Neural cell (in vitro differentiated cells): Measurements from ENCODE around the gene ASTL. TPM values are rescaled to one million over a fixed set of nuclear protein-coding genes. Genes with fewer than 3 reads are reported as not detected.

ENCODE experiments used
- H2AFZ ChIP-seq: fragments of 200-600, 300-800 bp; sonication (generic), shearing (Covaris generic); 2 replicates; pipeline ENCODE4 v1.6.0; 2014; ENCODE audit warnings: low read depth, mild to moderate bottlenecking, antibody characterized with exemption, low read length, moderate library complexity
- H3F3A ChIP-seq: fragments of 200-600 bp; shearing (Covaris generic); 2 replicates; pipeline ENCODE4 v1.6.1; 2016; ENCODE audit warnings: mild to moderate bottlenecking, moderate library complexity, mixed read lengths, antibody characterized with exemption, low read length; ENCODE audit not compliant: insufficient read depth, poor library complexity, severe bottlenecking
- H3K27ac ChIP-seq: fragments of 200-600, 300-800 bp; sonication (generic), shearing (Covaris generic); 2 replicates; pipeline ENCODE4 v1.5.1; 2014; ENCODE audit warnings: mild to moderate bottlenecking, low read length, moderate library complexity
- H3K27me3 ChIP-seq: fragments of 300-800, 200-600 bp; sonication (generic), shearing (Covaris generic); 2 replicates; pipeline ENCODE4 v1.6.0; 2014; ENCODE audit warnings: mild to moderate bottlenecking, low read depth, low read length, moderate library complexity; ENCODE audit not compliant: insufficient read depth
- H3K36me3 ChIP-seq: fragments of 300-800, 200-600 bp; sonication (generic), shearing (Covaris generic); 2 replicates; pipeline ENCODE4 v1.5.1; 2014; ENCODE audit warnings: mild to moderate bottlenecking, antibody characterized with exemption, low read length, moderate library complexity; ENCODE audit not compliant: insufficient read depth
- H3K4me2 ChIP-seq: fragments of 300-800, 200-600 bp; sonication (generic), shearing (Covaris generic); 2 replicates; pipeline ENCODE4 v1.6.0; 2014; ENCODE audit warnings: mild to moderate bottlenecking, low read length
- H3K4me3 ChIP-seq: fragments of 300-800, 200-600 bp; sonication (generic), shearing (Covaris generic); 2 replicates; pipeline ENCODE4 v1.5.1; 2014; ENCODE audit warnings: mild to moderate bottlenecking, low read length, moderate library complexity
- H3K79me2 ChIP-seq: fragments of 200-600 bp; shearing (Covaris generic); replicated peaks from 2 replicates; pipeline ENCODE4 v1.6.0; 2014; ENCODE audit warnings: mild to moderate bottlenecking, low read length, moderate library complexity; ENCODE audit not compliant: insufficient read depth
- H3K9ac ChIP-seq: fragments of 300-800, 200-600 bp; sonication (generic), shearing (Covaris generic); 2 replicates; pipeline ENCODE4 v1.6.1; 2016; ENCODE audit warnings: mild to moderate bottlenecking, low read length, mixed read lengths
- H3K9me2 ChIP-seq: fragments of 200-600 bp; shearing (Covaris generic); 2 replicates; pipeline ENCODE4 v1.6.1; 2016; ENCODE audit warnings: mild to moderate bottlenecking, low read length, mixed read lengths; ENCODE audit not compliant: insufficient read depth
- H3K9me3 ChIP-seq: fragments of 200-600, 300-800 bp; sonication (generic), shearing (Covaris generic); 2 replicates; pipeline ENCODE4 v1.6.1; 2016; ENCODE audit warnings: mild to moderate bottlenecking, mixed run types, low read length, moderate library complexity, mixed read lengths
- H4K20me1 ChIP-seq: fragments of 200-600 bp; shearing (Covaris generic); 2 replicates; pipeline ENCODE4 v1.6.1; 2016; ENCODE audit warnings: mild to moderate bottlenecking, mixed run types; ENCODE audit not compliant: insufficient read depth
- EP300 ChIP-seq: fragments of 450-650 bp; conservative IDR thresholded peaks from 2 replicates; pipeline ENCODE4 v1.6.1; 2014; ENCODE audit warnings: antibody characterized with exemption, mild to moderate bottlenecking, moderate library complexity; ENCODE audit not compliant: poor library complexity, severe bottlenecking
- EZH2 ChIP-seq: fragments of 200-600, 300-800 bp; shearing (Covaris generic), sonication (generic); IDR thresholded peaks from 2 replicates; pipeline ENCODE4 v1.6.1; 2014; ENCODE audit warnings: antibody characterized with exemption, low read length, borderline replicate concordance, mild to moderate bottlenecking; ENCODE audit not compliant: insufficient read depth, poor library complexity, severe bottlenecking
- MXI1 ChIP-seq: fragments of 450-650 bp; conservative IDR thresholded peaks from 2 replicates; pipeline ENCODE4 v1.6.1; 2014; ENCODE audit warnings: antibody characterized with exemption, mild to moderate bottlenecking; ENCODE audit not compliant: poor library complexity, severe bottlenecking
- POLR2AphosphoS5 ChIP-seq: IDR thresholded peaks from 2 replicates; pipeline ENCODE4 v1.6.1; 2012
- RAD21 ChIP-seq: fragments of 450-650 bp; conservative IDR thresholded peaks from 2 replicates; pipeline ENCODE4 v1.6.1; 2014; ENCODE audit warnings: antibody characterized with exemption, mild to moderate bottlenecking, moderate library complexity
- REST ChIP-seq: IDR thresholded peaks from 2 replicates; pipeline ENCODE4 v1.6.1; 2012; ENCODE audit warnings: borderline replicate concordance
- SMC3 ChIP-seq: fragments of 450-650 bp; conservative IDR thresholded peaks from 2 replicates; pipeline ENCODE4 v1.6.1; 2014; ENCODE audit warnings: antibody characterized with exemption, mild to moderate bottlenecking, moderate library complexity; ENCODE audit not compliant: poor library complexity
- TAF1 ChIP-seq: IDR thresholded peaks from 2 replicates; pipeline ENCODE4 v1.6.1; 2012; ENCODE audit warnings: low read depth
- polyA plus RNA-seq: library from polyadenylated mRNA; depleted of rRNA; stranded (reverse); fragments of >200 nt; gene quantifications from 2 replicates; pipeline ENCODE4 v1.2.3, GENCODE V29; 2014
- TF ChIP-seq, protein P1 (sequence below): fragments of 450-650 bp; IDR thresholded peaks from 2 replicates; pipeline ENCODE4 v1.5.1; 2014; ENCODE audit warnings: antibody characterized with exemption, mild to moderate bottlenecking, moderate library complexity; ENCODE audit not compliant: poor library complexity, severe bottlenecking

ASTL gene
- polyA plus RNA-seq, 1 donor from 2014 or later: not detected

DNA sequence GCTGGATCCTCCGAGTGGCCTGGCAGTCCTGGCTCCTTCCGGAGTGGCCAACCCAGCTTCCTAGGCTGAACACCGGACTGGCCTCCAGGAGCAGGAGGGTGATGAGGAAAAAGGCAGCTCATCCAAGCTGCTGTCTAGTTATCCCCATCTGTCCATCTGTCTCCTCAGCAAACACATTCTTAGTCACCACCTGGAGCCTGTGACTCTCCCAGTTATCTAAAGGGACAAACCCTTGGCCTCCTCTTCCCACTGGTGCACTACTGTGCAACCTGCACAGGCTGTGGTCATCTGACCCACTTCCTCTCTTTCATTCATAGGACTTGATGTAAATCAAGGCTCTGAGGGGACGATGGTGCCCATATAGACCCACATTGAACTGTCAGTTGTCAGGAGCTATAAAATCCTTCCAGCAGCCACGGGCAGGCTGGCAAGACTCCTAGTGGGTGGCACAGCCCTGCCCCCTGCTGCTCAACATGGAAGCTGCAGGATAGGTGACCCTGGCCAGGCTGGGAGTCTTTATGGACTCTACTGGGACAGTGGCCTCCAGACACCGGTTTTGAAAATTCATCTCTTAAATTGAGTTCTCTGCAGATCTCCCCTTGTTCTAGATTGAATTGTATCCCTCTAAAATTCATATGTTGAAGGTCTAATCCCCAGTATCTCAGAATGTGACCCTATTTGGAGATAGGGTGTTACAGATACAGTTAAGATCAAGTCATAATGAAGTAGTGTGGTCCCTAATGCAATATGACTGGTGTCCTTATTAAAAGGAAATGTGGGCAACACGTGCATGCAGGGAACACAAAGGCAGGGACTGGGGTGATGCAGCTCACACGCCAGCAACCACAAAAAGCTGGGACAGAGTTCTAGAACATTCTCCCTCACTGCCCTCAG is 36.2 kb upstream of the ASTL start:
- no peaks in the 10 kb centered on the region for H3K9me2 ChIP-seq
- no peak overlapping the region for H3K4me2 ChIP-seq
- H3K9ac ChIP-seq: no peak overlapping the region
- H3K4me3 ChIP-seq: no peak overlapping the region
- TF ChIP-seq, protein P1, sequence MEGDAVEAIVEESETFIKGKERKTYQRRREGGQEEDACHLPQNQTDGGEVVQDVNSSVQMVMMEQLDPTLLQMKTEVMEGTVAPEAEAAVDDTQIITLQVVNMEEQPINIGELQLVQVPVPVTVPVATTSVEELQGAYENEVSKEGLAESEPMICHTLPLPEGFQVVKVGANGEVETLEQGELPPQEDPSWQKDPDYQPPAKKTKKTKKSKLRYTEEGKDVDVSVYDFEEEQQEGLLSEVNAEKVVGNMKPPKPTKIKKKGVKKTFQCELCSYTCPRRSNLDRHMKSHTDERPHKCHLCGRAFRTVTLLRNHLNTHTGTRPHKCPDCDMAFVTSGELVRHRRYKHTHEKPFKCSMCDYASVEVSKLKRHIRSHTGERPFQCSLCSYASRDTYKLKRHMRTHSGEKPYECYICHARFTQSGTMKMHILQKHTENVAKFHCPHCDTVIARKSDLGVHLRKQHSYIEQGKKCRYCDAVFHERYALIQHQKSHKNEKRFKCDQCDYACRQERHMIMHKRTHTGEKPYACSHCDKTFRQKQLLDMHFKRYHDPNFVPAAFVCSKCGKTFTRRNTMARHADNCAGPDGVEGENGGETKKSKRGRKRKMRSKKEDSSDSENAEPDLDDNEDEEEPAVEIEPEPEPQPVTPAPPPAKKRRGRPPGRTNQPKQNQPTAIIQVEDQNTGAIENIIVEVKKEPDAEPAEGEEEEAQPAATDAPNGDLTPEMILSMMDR: peak; percentile 85
- TF ChIP-seq EZH2 (no peak), RAD21 (peak; percentile 85), SMC3 (peak; percentile 92), REST (no peak), MXI1 (no peak)
- H3K27ac ChIP-seq: no peak overlapping the region
- no peaks in the 10 kb centered on the region for H3K36me3 ChIP-seq
- no peak overlapping the region for H2AFZ ChIP-seq
- no peaks in the 10 kb centered on the region for H3K27me3 ChIP-seq
- H3K79me2 ChIP-seq: no peaks in the 10 kb centered on the region
- H4K20me1 ChIP-seq: no peaks in the 10 kb centered on the region
- H3F3A ChIP-seq: no peaks in the 10 kb centered on the region
- H3K9me3 ChIP-seq: no peaks in the 10 kb centered on the region

- no peaks in the 10 kb centered on the region for H3K79me2 ChIP-seq
- H3K4me3 ChIP-seq: no peak overlapping the region
- H3K9me2 ChIP-seq: no peaks in the 10 kb centered on the region
- H2AFZ ChIP-seq: no peak overlapping the region
- H3K27me3 ChIP-seq: no peaks in the 10 kb centered on the region
- H3K9me3 ChIP-seq: no peaks in the 10 kb centered on the region
- no peak overlapping the region for H3K4me2 ChIP-seq
- H3K9ac ChIP-seq: no peak overlapping the region
- TF ChIP-seq EP300 (no peak), EZH2 (no peak), POLR2AphosphoS5 (no peak), REST (no peak), SMC3 (no peak), MXI1 (no peak), RAD21 (no peak), TAF1 (no peak)
- TF ChIP-seq, protein P1: no peak
- H3K36me3 ChIP-seq: no peaks in the 10 kb centered on the region
- no peaks in the 10 kb centered on the region for H4K20me1 ChIP-seq
- no peak overlapping the region for H3K27ac ChIP-seq
- no peaks in the 10 kb centered on the region for H3F3A ChIP-seq
Observed at GRCh38 chr2:96171831-96172230, 33.5 kb upstream of the ASTL start.
